Upper lobe of right lung (tissue), 1 donor: ENCODE results near the gene SLC9A5. TPM values are rescaled to one million over a fixed set of nuclear protein-coding genes. Genes with fewer than 3 reads are reported as not detected.

Experiments
- ATAC-seq: fragments of 200-7000 bp; cut with Tn5 transposase; one replicate; pipeline ENCODE4 v1.9.1; 2020; ENCODE audit warnings: mild to moderate bottlenecking, moderate library complexity
- DNase-seq: peaks from one replicate; pipeline ENCODE4 v3.0.0-alpha.2; 2020
- H3K27ac ChIP-seq: fragments of 200-600 bp; one replicate; pipeline ENCODE4 v1.8.0; 2022
- H3K27me3 ChIP-seq: fragments of 200-600 bp; one replicate; pipeline ENCODE4 v1.8.0; 2022; ENCODE audit warnings: mild to moderate bottlenecking
- H3K36me3 ChIP-seq: fragments of 200-600 bp; one replicate; pipeline ENCODE4 v1.8.0; 2022
- H3K4me1 ChIP-seq: fragments of 200-600 bp; one replicate; pipeline ENCODE4 v1.8.0; 2022
- H3K4me3 ChIP-seq: fragments of 200-600 bp; one replicate; pipeline ENCODE4 v1.8.0; 2022; ENCODE audit warnings: mild to moderate bottlenecking
- H3K9me3 ChIP-seq: fragments of 200-600 bp; one replicate; pipeline ENCODE4 v1.8.0; 2022
- CTCF ChIP-seq: fragments of 200-600 bp; IDR thresholded peaks from one replicate; pipeline ENCODE4 v1.8.0; 2022; ENCODE audit warnings: antibody characterized with exemption
- intact Hi-C: fragments of 100-400 bp; cut with DNase I; formaldehyde crosslinking; loops from one replicate; pipeline ENCODE4 v1.11.0; 2022
- total RNA-seq: library from RNA; stranded (reverse); fragmentation: NEBNext Ultra II Directional; extraction: Animal tissue kit (Norgen Biotek cat#: 25700); gene quantifications from one replicate; pipeline ENCODE4 v1.2.1, GENCODE V29; 2021
- donor health status: DM: no; HTN: yes; CAD: no; lungs with severe emphysema.

Gene SLC9A5
- total RNA-seq, 1 donor from 2014 or later = 2.4 TPM

GRCh38 chr16:67228905-67229304, 19.9 kb upstream of the SLC9A5 start:
- DNase-seq (no peak), ATAC-seq (no peak)
- Histone ChIP-seq H3K27ac (no peak overlapping the region), H3K4me3 (no peak overlapping the region), H3K9me3 (no peaks in the 10 kb centered on the region), H3K27me3 (no peaks in the 10 kb centered on the region), H3K36me3 (peaks cover 58% of the 10 kb centered on the region), H3K4me1 (peaks cover 13% of the 10 kb centered on the region)
- no peak for TF ChIP-seq CTCF
- intact Hi-C loops = no loop called here

GRCh38 chr16:67229906-67230808, 18.6 kb upstream of the SLC9A5 start:
- intact Hi-C loops = no loop called here
- Histone ChIP-seq H3K9me3 (no peaks in the 10 kb centered on the region), H3K36me3 (peaks cover 70% of the 10 kb centered on the region), H3K4me1 (peaks cover 13% of the 10 kb centered on the region), H3K27me3 (no peaks in the 10 kb centered on the region), H3K4me3 (no peak overlapping the region), H3K27ac (no peak overlapping the region)
- no peak for TF ChIP-seq CTCF
- DNase-seq (peak; percentile 61), ATAC-seq (no peak)

- no peaks in the 10 kb centered on the region for H3K9me3 ChIP-seq
- ATAC-seq = no peak
- no peak overlapping the region for H3K27ac ChIP-seq
- intact Hi-C loops = no loop called here
- peaks cover 79% of the 10 kb centered on the region for H3K36me3 ChIP-seq
- H3K27me3 ChIP-seq = no peaks in the 10 kb centered on the region
- peaks cover 12% of the 10 kb centered on the region for H3K4me1 ChIP-seq
- no peak for TF ChIP-seq CTCF
- no peak for DNase-seq
- no peak overlapping the region for H3K4me3 ChIP-seq
Observed at GRCh38 chr16:67230809-67231660, 17.7 kb upstream of the SLC9A5 start.

GRCh38 chr16:67233596-67233995, 15.2 kb upstream of the SLC9A5 start:
- Histone ChIP-seq H3K36me3 (peaks cover 99% of the 10 kb centered on the region), H3K27ac (no peak overlapping the region), H3K4me3 (no peak overlapping the region), H3K9me3 (no peaks in the 10 kb centered on the region), H3K4me1 (no peaks in the 10 kb centered on the region), H3K27me3 (no peaks in the 10 kb centered on the region)
- ATAC-seq = no peak
- no peak for DNase-seq
- TF ChIP-seq CTCF = no peak
- intact Hi-C loops = no loop called here

GRCh38 chr16:67234180-67234597, 14.6 kb upstream of the SLC9A5 start:
- Histone ChIP-seq H3K4me1 (no peaks in the 10 kb centered on the region), H3K27ac (no peak overlapping the region), H3K9me3 (no peaks in the 10 kb centered on the region), H3K27me3 (no peaks in the 10 kb centered on the region), H3K36me3 (peaks cover 99% of the 10 kb centered on the region), H3K4me3 (no peak overlapping the region)
- intact Hi-C loops = no loop called here
- ATAC-seq (no peak), DNase-seq (no peak)
- TF ChIP-seq CTCF = no peak
